GM06990 (cell line): Measurements from ENCODE around the gene AEBP1.

Source experiments
- DNase-seq: peaks from one replicate; pipeline ENCODE4 v3.0.0-alpha.2; 2011; ENCODE audit not compliant: insufficient read length; ENCODE audit errors: extremely low read depth
- H3K27me3 ChIP-seq: replicated peaks from 2 replicates; pipeline ENCODE4 v1.6.0; 2011; ENCODE audit warnings: low read length; ENCODE audit not compliant: control insufficient read depth, insufficient read depth
- H3K36me3 ChIP-seq: 2 replicates; pipeline ENCODE4 v1.5.1; 2011; ENCODE audit warnings: low read length; ENCODE audit not compliant: control insufficient read depth, insufficient read depth
- H3K4me3 ChIP-seq: replicated peaks from 2 replicates; pipeline ENCODE4 v1.5.1; 2011; ENCODE audit warnings: low read depth, mild to moderate bottlenecking, control low read depth, low read length
- CTCF ChIP-seq: IDR thresholded peaks from 2 replicates; pipeline ENCODE4 v1.5.1; 2011; ENCODE audit warnings: low read length, control low read depth, mild to moderate bottlenecking, inconsistent platforms; ENCODE audit not compliant: insufficient read depth, poor library complexity, severe bottlenecking

Gene AEBP1

GRCh38 chr7:44080686-44081265 is 23.4 kb upstream of the AEBP1 start:
- TF ChIP-seq CTCF = no peak
- Histone ChIP-seq H3K4me3 (peak overlapping the region; percentile 94), H3K27me3 (no peaks in the 10 kb centered on the region), H3K36me3 (peaks cover 34% of the 10 kb centered on the region)
- DNase-seq = no peak

- Histone ChIP-seq H3K4me3 (peak overlapping the region; percentile 94), H3K27me3 (no peaks in the 10 kb centered on the region), H3K36me3 (peaks cover 30% of the 10 kb centered on the region)
- peak; percentile 20 for TF ChIP-seq CTCF
- DNase-seq = peak; percentile 68
Measured at GRCh38 chr7:44081266-44081748, 22.8 kb upstream of the AEBP1 start.

- DNase-seq = no peak
- Histone ChIP-seq H3K4me3 (peak overlapping the region; percentile 74), H3K36me3 (peaks cover 26% of the 10 kb centered on the region), H3K27me3 (no peaks in the 10 kb centered on the region)
- TF ChIP-seq CTCF = no peak
Measured at GRCh38 chr7:44082541-44083207, 21.5 kb upstream of the AEBP1 start.

- DNase-seq = no peak
- Histone ChIP-seq H3K36me3 (peaks cover 18% of the 10 kb centered on the region), H3K4me3 (no peak overlapping the region), H3K27me3 (no peaks in the 10 kb centered on the region)
- no peak for TF ChIP-seq CTCF
Measured at GRCh38 chr7:44083796-44084195, 20.3 kb upstream of the AEBP1 start.

- DNase-seq = no peak
- Histone ChIP-seq H3K27me3 (no peaks in the 10 kb centered on the region), H3K4me3 (no peak overlapping the region), H3K36me3 (peaks cover 11% of the 10 kb centered on the region)
- TF ChIP-seq CTCF = no peak
Measured at GRCh38 chr7:44084701-44085100, 19.4 kb upstream of the AEBP1 start.

GRCh38 chr7:44085546-44085945 is 18.6 kb upstream of the AEBP1 start:
- DNase-seq = no peak
- TF ChIP-seq CTCF = peak; percentile 37
- Histone ChIP-seq H3K36me3 (peaks cover 2% of the 10 kb centered on the region), H3K4me3 (no peak overlapping the region), H3K27me3 (no peaks in the 10 kb centered on the region)
